ENCODE measurements around the gene SPIC.

- TF ChIP-seq EZH2 (IDR thresholded peaks at IDR 0.05; ENCODE audit: insufficient read depth, poor library complexity, severe bottlenecking) (no peak), EZH2phosphoT487 (IDR thresholded peaks at IDR 0.05; ENCODE audit: insufficient read depth, low read depth) (no peak)
These were observed 692 bp downstream of the SPIC start for GRCh38 chr12:101475751-101476305.
